GM18519 (cell line): ENCODE results near the gene ZNF554.
"Not testable (repeated sequence)": the region's sequence is repeated elsewhere in the genome, so short reads cannot be mapped to it uniquely, and the experiment has no call there.

ENCODE experiments used
- ATAC-seq: cut with Tn5 transposase; IDR thresholded peaks from one replicate; pipeline ENCODE4 v1.9.1; 2021; ENCODE audit warnings: mild to moderate bottlenecking, moderate library complexity; ENCODE audit not compliant: unreplicated experiment, low FRiP score

Gene ZNF554

GRCh38 chr19:2806736-2807378 lies 12.8 kb upstream of the ZNF554 start:
- no peak for ATAC-seq

- no peak for ATAC-seq
Observed at GRCh38 chr19:2807379-2808128, 12.1 kb upstream of the ZNF554 start.

- ATAC-seq, result no peak
Observed at GRCh38 chr19:2808129-2808941, 11.3 kb upstream of the ZNF554 start.

GRCh38 chr19:2809387-2810140 lies 10.1 kb upstream of the ZNF554 start:
- no peak for ATAC-seq

- ATAC-seq, result no peak
Observed at GRCh38 chr19:2810141-2811091, 9.3 kb upstream of the ZNF554 start.

- no peak for ATAC-seq
Observed at GRCh38 chr19:2811221-2811722, 8.4 kb upstream of the ZNF554 start.

- ATAC-seq, result no peak
Observed at GRCh38 chr19:2811735-2812413, 7.8 kb upstream of the ZNF554 start.

GRCh38 chr19:2812414-2813234 lies 7.0 kb upstream of the ZNF554 start:
- ATAC-seq, result no peak

GRCh38 chr19:2813235-2814160 lies 6.2 kb upstream of the ZNF554 start:
- no peak for ATAC-seq

- ATAC-seq, result no peak
Observed at GRCh38 chr19:2814426-2814825, 5.2 kb upstream of the ZNF554 start.

GRCh38 chr19:2815191-2815614 lies 4.5 kb upstream of the ZNF554 start:
- ATAC-seq, result no peak

- no peak for ATAC-seq
Observed at GRCh38 chr19:2815923-2816322, 3.7 kb upstream of the ZNF554 start.

- no peak for ATAC-seq
Observed at GRCh38 chr19:2816641-2817040, 3.0 kb upstream of the ZNF554 start.

- ATAC-seq, result not testable (repeated sequence)
Observed at GRCh38 chr19:2817237-2817829, 2.3 kb upstream of the ZNF554 start.

GRCh38 chr19:2820112-2820702 lies 539 bp downstream of the ZNF554 start:
- ATAC-seq, result peak; percentile 4

- no peak for ATAC-seq
Observed at GRCh38 chr19:2822846-2823245, 3.2 kb downstream of the ZNF554 start.
